HG03439 (cell line): ENCODE measurements around the gene NDUFA11.

Experiments
- ATAC-seq: cut with Tn5 transposase; IDR thresholded peaks from one replicate; pipeline ENCODE4 v1.9.1; 2021; ENCODE audit warnings: mild to moderate bottlenecking, moderate library complexity; ENCODE audit not compliant: unreplicated experiment

NDUFA11 gene

GRCh38 chr19:5910638-5910907 lies 7.0 kb upstream of the NDUFA11 start:
- ATAC-seq = no peak

GRCh38 chr19:5908773-5909442 lies 5.3 kb upstream of the NDUFA11 start:
- no peak for ATAC-seq

- no peak for ATAC-seq
Measured at GRCh38 chr19:5907241-5907640, 3.7 kb upstream of the NDUFA11 start.

- no peak for ATAC-seq
Measured at GRCh38 chr19:5905114-5905778, 1.7 kb upstream of the NDUFA11 start.

- ATAC-seq = peak; percentile 78
Measured at GRCh38 chr19:5904352-5905113, 943 bp upstream of the NDUFA11 start, which contains the start of gene VMAC. Gene VMAC (plus strand): TSS chr19:5904872. CDS start chr19:5904891, 19 bp downstream.

GRCh38 chr19:5903056-5903623 lies 450 bp downstream of the NDUFA11 start:
- ATAC-seq = no peak

GRCh38 chr19:5900976-5901375 lies 2.6 kb downstream of the NDUFA11 start:
- ATAC-seq = no peak

GRCh38 chr19:5899728-5900526 lies 3.7 kb downstream of the NDUFA11 start:
- ATAC-seq = no peak

GRCh38 chr19:5897189-5897969 lies 6.2 kb downstream of the NDUFA11 start:
- no peak for ATAC-seq

GRCh38 chr19:5896365-5897076 lies 7.1 kb downstream of the NDUFA11 start:
- no peak for ATAC-seq

- no peak for ATAC-seq
Measured at GRCh38 chr19:5895890-5896289, 7.7 kb downstream of the NDUFA11 start.

GRCh38 chr19:5895409-5895808 lies 8.2 kb downstream of the NDUFA11 start:
- no peak for ATAC-seq

- ATAC-seq = no peak
Measured at GRCh38 chr19:5894704-5895349, 8.8 kb downstream of the NDUFA11 start.

- no peak for ATAC-seq
Measured at GRCh38 chr19:5893907-5894703, 9.5 kb downstream of the NDUFA11 start.

GRCh38 chr19:5893296-5893903 lies 10.2 kb downstream of the NDUFA11 start:
- ATAC-seq = no peak

- no peak for ATAC-seq
Measured at GRCh38 chr19:5892772-5893275, 10.8 kb downstream of the NDUFA11 start.

- no peak for ATAC-seq
Measured at GRCh38 chr19:5891938-5892771, 11.4 kb downstream of the NDUFA11 start.
